PC-3 (cell line): Measurements from ENCODE around the gene EHD4. TPM values are rescaled to one million over a fixed set of nuclear protein-coding genes. Genes with fewer than 3 reads are reported as not detected.

Experiments
- ATAC-seq: fragments of 200-7000 bp; cut with Tn5 transposase; 2 replicates; pipeline ENCODE4 v1.9.1; 2020; ENCODE audit warnings: mild to moderate bottlenecking, moderate library complexity
- BruUV-seq: library from RNA; stranded (reverse); fragments of 400-500 nt; replicated peaks from 2 replicates; lab custom pipeline; 2021; lab: Mats Ljungman, UMichigan
- CTCF ChIA-PET: fragments of 300-600 bp; sonication (Branson Sonifier 250); formaldehyde crosslinking; loops from one replicate; lab custom pipeline; 2022; ENCODE audit warnings: antibody characterized with exemption; lab: Charles Lee
- POLR2A ChIA-PET: fragments of 300-600 bp; sonication (Branson Sonifier 250); formaldehyde crosslinking; loops from one replicate; lab custom pipeline; 2022; ENCODE audit warnings: antibody characterized with exemption; ENCODE audit not compliant: unreplicated experiment; lab: Charles Lee
- DNase-seq: peaks from one replicate; pipeline ENCODE4 v3.0.0-alpha.2; 2015
- H2AFZ ChIP-seq: fragments of 300-600 bp; sonication (generic); 2 replicates; pipeline ENCODE4 v1.6.0; 2016; ENCODE audit warnings: antibody characterized with exemption, low read length
- H3F3A ChIP-seq: fragments of 300-600 bp; sonication (generic); one replicate; pipeline ENCODE4 v1.6.0; 2017; ENCODE audit warnings: antibody characterized with exemption, low read length, control low read depth, mild to moderate bottlenecking; ENCODE audit not compliant: unreplicated experiment
- H3K27ac ChIP-seq: fragments of 300-600 bp; sonication (generic); 2 replicates; pipeline ENCODE4 v1.5.1; 2016; ENCODE audit warnings: mild to moderate bottlenecking, low read length
- H3K27me3 ChIP-seq: fragments of 300-600 bp; sonication (generic); 2 replicates; pipeline ENCODE4 v1.6.1; 2016; ENCODE audit warnings: low read length, mixed read lengths
- H3K36me3 ChIP-seq: fragments of 300-600 bp; sonication (generic); 2 replicates; pipeline ENCODE4 v1.6.1; 2016; ENCODE audit warnings: low read depth, mixed run types, low read length, mixed read lengths
- H3K4me1 ChIP-seq: fragments of 300-600 bp; sonication (generic); 2 replicates; pipeline ENCODE4 v1.5.1; 2016; ENCODE audit warnings: low read length; ENCODE audit not compliant: insufficient read depth
- H3K4me2 ChIP-seq: fragments of 300-600 bp; sonication (generic); 2 replicates; pipeline ENCODE4 v1.6.0; 2016; ENCODE audit warnings: low read length
- H3K4me3 ChIP-seq: fragments of 300-600 bp; sonication (generic); 2 replicates; pipeline ENCODE4 v1.5.1; 2016; ENCODE audit warnings: mild to moderate bottlenecking, low read length, mixed read lengths
- H3K79me2 ChIP-seq: fragments of 300-600 bp; sonication (generic); 2 replicates; pipeline ENCODE4 v1.6.1; 2017; ENCODE audit warnings: low read length, mixed read lengths
- H3K9ac ChIP-seq: fragments of 300-600 bp; sonication (generic); 2 replicates; pipeline ENCODE4 v1.6.0; 2016; ENCODE audit warnings: mild to moderate bottlenecking, low read length
- H3K9me2 ChIP-seq: fragments of 300-600 bp; sonication (generic); replicated peaks from 2 replicates; pipeline ENCODE4 v1.6.1; 2016; ENCODE audit warnings: mixed run types, low read length, mixed read lengths
- H3K9me3 ChIP-seq: fragments of 300-600 bp; sonication (generic); 2 replicates; pipeline ENCODE4 v1.6.1; 2016; ENCODE audit warnings: low read length, mixed read lengths
- H4K20me1 ChIP-seq: fragments of 300-600 bp; sonication (generic); 2 replicates; pipeline ENCODE4 v1.6.1; 2016; ENCODE audit warnings: low read length, mixed read lengths
- CTCF ChIP-seq: fragments of 300-600 bp; sonication (generic); conservative IDR thresholded peaks from 2 replicates; pipeline ENCODE4 v1.5.1; 2017; ENCODE audit warnings: antibody characterized with exemption, low read depth, mild to moderate bottlenecking, low read length
- EZH2 ChIP-seq: fragments of 300-600 bp; sonication (generic); IDR thresholded peaks from one replicate; pipeline ENCODE4 v1.6.1; 2017; ENCODE audit warnings: antibody characterized with exemption, mild to moderate bottlenecking, low read length; ENCODE audit not compliant: unreplicated experiment
- EZH2phosphoT487 ChIP-seq: fragments of 300-600 bp; sonication (generic); IDR thresholded peaks from 2 replicates; pipeline ENCODE4 v1.6.1; 2018; ENCODE audit warnings: mild to moderate bottlenecking, antibody characterized with exemption, low read length, borderline replicate concordance
- intact Hi-C: fragments of 100-400 bp; cut with micrococcal nuclease; formaldehyde crosslinking; loops from 2 replicates; pipeline ENCODE4 v1.9.0; 2023
- total RNA-seq: library from RNA; depleted of rRNA; stranded (reverse); fragments of >200 nt; gene quantifications from 2 replicates; pipeline ENCODE4 v1.2.3, GENCODE V29; 2014

Gene EHD4
- total RNA-seq, 1 experiment from 2014 or later, result 57.8 TPM

- TF ChIP-seq CTCF (no peak), EZH2phosphoT487 (no peak), EZH2 (no peak)
Measured at GRCh38 chr15:41895491-41895890, 76.9 kb downstream of the EHD4 start.

GRCh38 chr15:41894791-41895463 is 77.4 kb downstream of the EHD4 start:
- intact Hi-C loops, result loop anchor here (2.0 kb wide), 1 partner anchor 66 kb away; the partner anchor contains the start of gene JMJD7
- peak overlapping the region; percentile 34; the same call in 1 of the 2 replicates for H2AFZ ChIP-seq
- H3K27ac ChIP-seq, result peak overlapping the region; percentile 86
- peak overlapping the region; percentile 76 for H3K4me2 ChIP-seq
- CTCF ChIA-PET, result interaction anchor here (0.5 to 1.5 kb wide), 2 partner anchors 78 to 116 kb away, joined by 5 read pairs; partner anchors contain the start of gene EHD4
- POLR2A ChIA-PET, result no interaction called here
- peaks cover 6% of the 10 kb centered on the region for H3K36me3 ChIP-seq
- DNase-seq (peak; percentile 82), ATAC-seq (peak; percentile 93)
- H3F3A ChIP-seq, result no peaks in the 10 kb centered on the region
- no peaks in the 10 kb centered on the region for H3K9me3 ChIP-seq
- no peaks in the 10 kb centered on the region for H4K20me1 ChIP-seq
- peaks cover 20% of the 10 kb centered on the region for H3K4me1 ChIP-seq
- H3K79me2 ChIP-seq, result no peaks in the 10 kb centered on the region
- peak overlapping the region; percentile 53 for H3K4me3 ChIP-seq
- no TSS peak for BruUV-seq
- H3K9me2 ChIP-seq, result no peaks in the 10 kb centered on the region
- TF ChIP-seq EZH2phosphoT487, result no peak
- peak; percentile 54; the same call in 1 of the 2 replicates for TF ChIP-seq CTCF
- TF ChIP-seq EZH2, result no peak
- H3K27me3 ChIP-seq, result no peaks in the 10 kb centered on the region
- peak overlapping the region; percentile 66 for H3K9ac ChIP-seq

More at GRCh38 chr15:41895491-41895890, 76.9 kb downstream of the EHD4 start:
- DNase-seq (no peak), ATAC-seq (no peak; the same call in 1 of the 2 replicates)
- intact Hi-C loops, result loop anchor here (2.0 kb wide), 1 partner anchor 67 kb away; the partner anchor contains the start of gene JMJD7
- no TSS peak for BruUV-seq
- H3K79me2 ChIP-seq, result no peaks in the 10 kb centered on the region
- no peak overlapping the region for H3K9ac ChIP-seq
- no peaks in the 10 kb centered on the region for H4K20me1 ChIP-seq
- no peaks in the 10 kb centered on the region for H3F3A ChIP-seq
- no peaks in the 10 kb centered on the region for H3K9me2 ChIP-seq
- H2AFZ ChIP-seq, result no peak overlapping the region
- H3K36me3 ChIP-seq, result peaks cover 8% of the 10 kb centered on the region
- H3K27me3 ChIP-seq, result no peaks in the 10 kb centered on the region
- ChIA-PET CTCF (interaction anchor here (0.5 to 1.5 kb wide), 3 partner anchors 20 to 117 kb away, joined by 3 to 5 read pairs (median 5); partner anchors contain the start of gene EHD4), POLR2A (no interaction called here)
- H3K9me3 ChIP-seq, result no peaks in the 10 kb centered on the region
- H3K4me3 ChIP-seq, result no peak overlapping the region
- H3K4me2 ChIP-seq, result peak overlapping the region; percentile 76
- peaks cover 20% of the 10 kb centered on the region for H3K4me1 ChIP-seq
- H3K27ac ChIP-seq, result peak overlapping the region; percentile 86
